ENCODE measurements around the gene PRKAA2.
"Not testable (repeated sequence)": the region's sequence is repeated elsewhere in the genome, so short reads cannot be mapped to it uniquely, and the experiment has no call there.

Gene PRKAA2

GRCh38 chr1:56644919-56645676 is at the start of gene PRKAA2:
Gene PRKAA2, plus strand, starts transcription at chr1:56645314. Its CDS starts 74 bp downstream, at chr1:56645388.
- no peak for DNase-seq (ENCODE audit: low read depth)

GRCh38 chr1:56595397-56596191 is 49.5 kb upstream of the PRKAA2 start:
- DNase-seq (ENCODE audit: low read depth), result not testable (repeated sequence)

GRCh38 chr1:56610097-56610496 is 35.0 kb upstream of the PRKAA2 start:
- not testable (repeated sequence) for DNase-seq (ENCODE audit: low read depth)

DNA sequence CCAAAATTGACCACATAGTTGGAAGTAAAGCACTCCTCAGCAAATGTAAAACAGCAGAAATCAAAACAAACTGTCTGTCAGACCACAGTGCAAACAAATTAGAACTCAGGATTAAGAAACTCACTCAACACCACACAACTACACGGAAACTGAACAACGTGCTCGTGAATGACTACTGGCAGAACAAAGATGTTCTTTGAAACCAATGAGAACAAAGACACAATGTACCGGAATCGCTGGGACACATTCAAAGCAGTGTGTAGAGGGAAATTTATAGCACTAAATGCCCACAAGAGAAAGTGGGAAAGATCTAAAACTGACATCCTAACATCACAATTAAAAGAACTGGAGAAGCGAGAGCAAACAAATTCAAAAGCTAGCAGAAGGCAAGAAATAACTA is 34.3 kb upstream of the PRKAA2 start:
- DNase-seq (ENCODE audit: low read depth), result not testable (repeated sequence)

DNA sequence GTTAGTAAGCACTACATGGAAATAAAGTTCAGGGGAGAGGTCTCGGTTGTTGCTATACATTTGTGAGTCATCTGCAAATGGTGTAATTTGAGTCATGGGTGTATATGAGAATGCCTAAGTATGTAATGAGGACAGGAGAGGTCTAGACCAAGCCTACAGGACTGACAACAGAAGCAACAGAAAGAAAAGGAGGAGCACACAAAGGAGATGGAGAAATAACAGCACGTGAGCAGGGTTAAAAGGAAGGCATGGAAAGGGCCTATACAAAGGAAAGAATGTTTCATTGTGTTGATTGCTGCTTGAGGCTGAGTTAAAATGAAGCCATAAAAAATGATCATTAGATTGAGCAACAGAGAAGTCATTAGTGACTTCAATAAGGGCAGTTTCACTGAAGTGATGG is 28.0 kb upstream of the PRKAA2 start:
- no peak for DNase-seq (ENCODE audit: low read depth)

- DNase-seq (ENCODE audit: low read depth), result no peak
Measured at GRCh38 chr1:56625819-56626440, 19.2 kb upstream of the PRKAA2 start.

- no peak for DNase-seq (ENCODE audit: low read depth)
Measured at GRCh38 chr1:56626546-56626945, 18.6 kb upstream of the PRKAA2 start.

- no peak for DNase-seq (ENCODE audit: low read depth)
Measured at GRCh38 chr1:56627019-56627635, 18.0 kb upstream of the PRKAA2 start.

DNA sequence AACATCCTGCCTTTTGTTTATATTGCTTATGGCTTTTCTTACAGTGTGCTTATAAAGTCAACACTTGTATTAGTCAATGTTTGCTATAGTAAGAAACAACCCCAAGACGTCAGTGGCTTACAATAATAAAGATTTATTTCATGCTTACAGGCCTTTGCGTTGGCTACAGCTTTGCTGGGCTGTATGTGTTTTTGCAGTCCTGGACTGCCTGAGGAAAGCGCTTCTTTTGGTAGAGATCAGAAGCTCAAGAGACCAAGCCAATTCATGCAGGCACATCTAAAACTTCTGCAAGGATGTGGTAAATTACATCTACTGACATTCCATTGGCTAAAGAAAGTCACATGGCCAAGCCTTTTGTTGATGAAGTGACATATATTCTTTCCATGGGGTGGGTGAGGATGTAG is 17.5 kb upstream of the PRKAA2 start:
- no peak for DNase-seq (ENCODE audit: low read depth)

DNA sequence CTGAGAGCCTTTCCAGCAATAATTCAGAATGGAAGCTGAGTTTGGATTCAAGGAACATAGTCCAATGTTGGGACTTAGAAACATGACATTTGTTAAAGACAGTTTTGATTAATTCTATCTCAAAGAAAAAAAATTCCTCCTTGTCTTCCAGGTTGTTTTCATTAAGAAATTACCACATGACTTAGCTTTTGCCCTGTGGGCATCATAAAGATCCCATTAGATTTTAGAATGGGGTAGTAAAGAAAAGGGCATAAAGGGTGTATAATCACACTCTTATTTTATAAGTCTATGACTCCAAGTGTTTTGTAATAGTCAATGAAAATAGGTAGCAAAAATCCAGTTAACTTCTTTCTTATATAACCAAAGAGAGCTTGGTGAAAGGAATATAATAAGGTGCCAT is 14.3 kb upstream of the PRKAA2 start:
- DNase-seq (ENCODE audit: low read depth), result no peak

DNA sequence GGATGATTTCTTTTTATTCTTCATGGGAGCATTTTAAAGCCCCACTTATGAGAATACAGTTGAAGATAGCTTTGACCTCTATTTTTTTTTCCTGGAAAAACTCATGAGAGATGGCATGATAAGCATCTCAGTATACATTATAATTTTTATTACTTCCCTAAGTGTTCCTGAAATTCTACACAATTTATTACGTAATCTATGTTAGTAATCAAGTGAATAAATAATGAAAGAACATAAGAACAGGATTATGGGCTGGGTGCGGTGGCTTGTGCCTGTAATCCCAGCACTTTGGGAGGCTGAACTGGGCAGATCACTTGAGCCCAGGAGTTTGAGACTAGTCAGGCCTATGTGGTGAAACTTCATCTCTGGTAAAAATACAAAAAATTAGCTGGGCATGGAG is 13.2 kb upstream of the PRKAA2 start:
- DNase-seq (ENCODE audit: low read depth), result no peak

GRCh38 chr1:56634981-56635380 is 10.1 kb upstream of the PRKAA2 start:
- DNase-seq (ENCODE audit: low read depth), result no peak

DNA sequence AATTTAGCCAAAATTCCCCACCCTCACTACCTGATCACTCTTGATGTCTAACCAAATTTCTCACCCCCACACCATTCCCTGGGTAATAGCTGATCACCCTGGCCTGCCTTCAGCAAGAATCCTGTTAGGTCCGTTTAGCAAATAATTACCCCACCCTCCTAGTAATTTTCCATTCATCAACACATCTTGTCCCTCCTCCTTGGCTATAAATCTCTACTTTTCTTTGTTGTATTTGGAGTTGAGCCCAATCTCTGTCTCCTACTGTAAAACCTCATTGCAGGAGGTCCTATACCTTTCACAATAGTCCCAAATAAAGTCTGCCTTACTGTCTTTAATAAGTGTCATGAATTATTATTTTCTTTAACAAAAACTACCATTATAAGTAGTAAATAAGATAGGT is 6.9 kb upstream of the PRKAA2 start:
- no peak for DNase-seq (ENCODE audit: low read depth)

GRCh38 chr1:56639211-56639610 is 5.9 kb upstream of the PRKAA2 start:
- no peak for DNase-seq (ENCODE audit: low read depth)

DNA sequence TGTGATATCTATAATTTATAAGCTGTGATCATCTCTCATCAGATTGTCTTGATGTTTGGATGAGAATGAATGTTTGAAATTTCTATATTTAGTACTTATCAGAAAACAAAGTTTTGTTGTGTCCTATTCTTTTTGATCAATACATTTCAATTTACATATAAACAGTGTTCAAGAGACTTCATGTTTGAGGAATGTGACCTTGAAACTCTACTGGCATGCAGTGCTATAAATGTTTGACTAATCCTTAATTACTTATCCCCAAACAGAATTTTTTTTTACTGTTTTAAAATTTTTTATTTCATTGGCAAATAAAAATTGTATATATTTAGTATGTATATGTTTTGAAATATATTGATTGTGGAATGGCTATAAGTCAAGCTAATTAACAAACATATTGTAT is 1.5 kb upstream of the PRKAA2 start:
- DNase-seq (ENCODE audit: low read depth), result no peak

DNA sequence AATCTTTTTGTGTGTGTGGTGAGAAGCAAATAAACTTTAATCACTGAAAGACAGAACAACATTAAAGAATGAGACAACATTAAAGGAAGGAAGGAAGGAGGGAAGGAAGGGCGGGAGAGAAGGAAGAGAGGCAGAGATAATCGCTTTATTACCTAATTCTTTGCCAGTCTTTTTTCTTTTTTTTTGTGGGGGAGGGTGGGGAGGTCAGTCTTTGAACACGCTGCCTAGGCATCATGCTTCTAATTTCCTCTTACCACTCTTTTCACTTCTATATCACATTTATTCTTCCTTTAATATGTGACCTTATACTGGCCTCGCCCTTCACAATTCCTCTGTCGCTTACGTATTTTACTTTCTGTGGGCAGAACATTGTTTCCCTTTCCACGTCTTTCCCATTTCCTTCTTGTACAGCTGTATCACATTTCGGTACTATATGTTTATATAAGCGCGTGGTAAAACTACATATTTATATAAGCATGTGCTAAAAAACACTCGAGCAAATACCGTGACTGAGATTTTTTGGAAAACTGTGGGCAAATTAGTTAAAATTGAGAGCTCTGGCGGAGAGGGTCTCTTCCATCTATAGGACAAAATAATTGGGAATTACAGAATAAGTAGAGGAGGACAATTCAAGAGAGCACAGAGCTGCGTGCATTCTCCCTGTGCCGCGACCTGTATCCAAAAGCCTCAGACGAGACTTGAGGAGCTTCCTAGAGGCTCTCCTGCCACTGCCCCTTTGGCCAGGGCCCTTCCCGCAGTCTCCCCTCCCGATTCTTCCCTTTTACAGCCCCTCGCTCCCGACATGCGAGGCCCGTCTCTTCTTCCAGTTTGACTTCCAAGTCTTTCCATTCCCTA is 823 bp upstream of the PRKAA2 start:
- no peak for DNase-seq (ENCODE audit: low read depth)

DNA sequence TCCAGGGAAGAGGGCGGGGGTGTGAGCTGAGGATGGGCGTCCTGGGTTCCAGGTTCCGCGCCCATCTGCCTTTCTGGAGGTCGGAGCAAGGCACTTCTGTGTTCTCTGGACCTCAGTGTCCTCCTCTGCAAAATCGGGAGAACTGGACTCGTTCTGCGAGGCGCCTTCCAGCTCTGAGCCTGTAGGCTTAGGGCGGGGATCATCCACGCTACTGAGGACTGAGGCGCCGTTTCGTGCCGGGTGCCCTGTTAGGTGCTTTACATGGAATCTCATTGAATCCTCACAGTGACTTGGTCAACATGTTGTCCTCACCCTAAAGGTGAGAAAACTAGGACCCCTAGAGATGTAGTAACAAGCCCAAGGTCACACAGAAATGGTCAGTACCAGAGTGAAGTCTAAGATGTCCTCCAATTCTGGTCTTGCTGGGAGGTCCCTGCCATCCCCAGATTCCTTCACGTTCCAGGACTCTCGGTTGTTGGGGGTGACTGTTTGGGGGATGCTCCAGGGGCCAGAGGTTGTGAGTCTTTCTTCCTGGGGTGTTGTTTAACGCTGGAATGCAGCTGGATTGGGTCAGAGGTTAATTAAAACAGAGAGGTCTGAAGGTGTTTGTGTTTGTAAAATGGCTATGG is 677 bp downstream of the PRKAA2 start:
- DNase-seq (ENCODE audit: low read depth), result no peak

DNA sequence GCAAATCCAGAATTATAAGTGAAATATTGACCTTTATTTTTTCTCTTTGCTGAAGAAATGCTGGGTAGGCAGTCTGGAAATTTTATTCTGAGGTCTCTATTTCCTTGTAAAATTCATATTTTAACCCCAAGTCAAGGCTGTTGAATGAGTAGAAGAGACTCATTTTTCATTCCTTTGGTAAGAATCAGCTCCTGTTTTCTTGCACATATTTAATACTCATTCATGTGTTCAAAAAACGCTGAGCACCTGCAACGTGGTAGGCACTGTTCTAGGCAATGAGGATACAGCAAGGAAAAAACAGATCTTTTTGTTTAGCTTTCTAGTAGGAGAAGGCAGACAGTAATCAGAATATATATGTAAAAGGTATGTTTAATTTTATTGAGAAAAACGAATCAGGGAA is 1.5 kb downstream of the PRKAA2 start:
- DNase-seq (ENCODE audit: low read depth), result no peak

DNA sequence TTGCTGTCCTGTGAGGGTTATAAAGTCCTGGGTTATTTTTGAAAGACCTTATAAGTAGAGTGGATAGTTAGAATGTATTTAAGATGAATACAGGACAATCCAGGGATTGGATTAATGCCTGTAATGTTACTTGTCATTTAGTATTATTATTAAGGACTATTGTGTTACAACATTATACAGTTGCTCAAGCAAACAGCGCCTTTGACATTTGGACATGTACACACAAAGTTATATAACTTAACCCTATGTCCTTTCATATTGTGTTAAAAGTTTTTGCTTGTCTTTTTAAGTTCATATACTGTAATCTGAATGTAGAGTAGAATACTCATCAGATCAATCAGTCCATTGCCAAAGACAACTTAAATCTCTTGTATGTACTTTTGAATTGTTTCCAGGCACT is 2.0 kb downstream of the PRKAA2 start:
- DNase-seq (ENCODE audit: low read depth), result no peak

DNA sequence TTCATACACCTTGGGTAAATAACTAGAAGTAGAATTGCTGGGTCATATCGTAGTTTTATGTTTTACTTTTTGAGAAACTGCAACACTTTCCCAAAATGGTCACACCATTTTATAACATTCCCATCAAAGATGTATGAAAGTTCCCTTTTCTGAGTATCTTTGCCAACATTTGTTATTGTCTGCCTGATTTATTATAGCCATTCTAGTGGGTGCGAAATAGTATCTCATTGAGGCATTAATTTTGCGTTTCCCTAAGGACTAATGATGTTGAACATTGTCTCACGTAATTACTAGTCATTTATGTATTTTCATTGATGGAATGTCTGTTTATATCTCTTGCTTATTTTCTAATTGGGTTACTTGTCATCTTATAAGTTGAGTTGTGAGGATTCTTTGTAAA is 3.4 kb downstream of the PRKAA2 start:
- DNase-seq (ENCODE audit: low read depth), result no peak

All from stimulated activated CD8-positive, alpha-beta memory T cell treated with anti-CD3 and anti-CD28 coated beads, Interleukin-7, amount 100 ng/mL, for 24 hours (primary cell).